Adipocyte (in vitro differentiated cells): Measurements from ENCODE around the gene DCLRE1C.
"Not testable (repeated sequence)": the region's sequence is repeated elsewhere in the genome, so short reads cannot be mapped to it uniquely, and the experiment has no call there.

Experiments used
- DNase-seq: peaks from one replicate; pipeline ENCODE4 v3.0.0-alpha.2; 2015; ENCODE audit warnings: low read depth
- H3K27me3 ChIP-seq: replicated peaks from 2 replicates; pipeline ENCODE4 v1.7.0; 2013; ENCODE audit warnings: mild to moderate bottlenecking, low read length, moderate library complexity; ENCODE audit not compliant: control insufficient read depth, insufficient read depth
- H3K36me3 ChIP-seq: 2 replicates; pipeline ENCODE4 v1.7.0; 2013; ENCODE audit warnings: low read length, mild to moderate bottlenecking, moderate library complexity; ENCODE audit not compliant: control insufficient read depth, insufficient read depth, severe bottlenecking
- H3K4me1 ChIP-seq: 2 replicates; pipeline ENCODE4 v1.7.0; 2013; ENCODE audit warnings: mild to moderate bottlenecking, low read length, moderate library complexity; ENCODE audit not compliant: control insufficient read depth, insufficient read depth
- H3K4me3 ChIP-seq: 2 replicates; pipeline ENCODE4 v1.7.0; 2013; ENCODE audit warnings: mild to moderate bottlenecking, low read length, moderate library complexity
- H3K9ac ChIP-seq: 2 replicates; pipeline ENCODE4 v1.7.0; 2013; ENCODE audit warnings: mild to moderate bottlenecking, low read length, moderate library complexity
- H3K9me3 ChIP-seq: 2 replicates; pipeline ENCODE4 v1.7.0; 2013; ENCODE audit warnings: mild to moderate bottlenecking, low read length, moderate library complexity; ENCODE audit not compliant: control insufficient read depth

The DCLRE1C gene

DNA sequence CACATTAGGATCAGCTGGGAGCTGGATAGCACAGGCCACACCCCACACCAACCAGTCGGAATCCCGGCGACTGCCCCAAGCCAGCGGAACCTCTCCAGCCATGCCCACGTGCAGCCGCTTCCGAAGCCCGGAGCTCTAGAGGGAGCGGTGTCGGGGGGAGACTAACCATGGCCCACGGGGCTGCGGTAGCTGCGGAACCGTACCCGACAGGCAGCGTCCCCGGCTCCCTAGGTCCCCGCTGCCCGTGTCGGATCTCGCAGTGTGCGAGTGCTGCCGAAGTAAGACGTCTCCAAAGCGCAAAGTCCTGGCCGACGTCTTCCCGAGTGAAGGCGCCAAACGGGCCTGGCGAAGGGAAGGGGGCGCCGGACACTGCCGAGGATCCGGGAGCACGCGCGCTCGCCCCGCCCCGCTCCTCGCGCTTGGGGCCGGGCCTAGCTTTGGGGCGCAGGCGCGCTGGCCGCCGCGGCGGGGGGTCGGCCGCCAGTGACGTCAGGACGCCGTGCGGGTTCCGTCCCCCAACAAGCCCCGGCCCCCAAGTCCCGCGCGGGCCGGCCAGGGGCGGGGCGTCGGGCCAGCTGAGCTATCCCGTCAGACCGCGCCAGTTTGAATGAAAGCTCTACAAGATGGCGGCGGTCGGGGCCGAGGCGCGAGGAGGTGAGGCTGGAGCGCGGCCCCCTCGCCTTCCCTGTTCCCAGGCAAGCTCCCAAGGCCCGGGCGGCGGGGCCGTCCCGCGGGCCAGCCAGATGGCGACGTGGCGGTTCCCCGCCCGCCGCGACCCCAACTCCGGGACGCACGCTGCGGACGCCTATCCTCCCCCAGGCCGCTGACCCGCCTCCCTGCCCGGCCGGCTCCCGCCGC lies 75.4 kb downstream of the DCLRE1C start, which contains the start of gene SUV39H2:
Gene SUV39H2, plus strand, starts transcription at position 601 of the 858 bp plus-strand sequence. Its CDS starts 23 bp downstream, at position 624.
- peak within 1 kb of the TSS; percentile 99 for H3K9ac ChIP-seq
- no peaks in the 10 kb centered on the region for H3K36me3 ChIP-seq

DNA sequence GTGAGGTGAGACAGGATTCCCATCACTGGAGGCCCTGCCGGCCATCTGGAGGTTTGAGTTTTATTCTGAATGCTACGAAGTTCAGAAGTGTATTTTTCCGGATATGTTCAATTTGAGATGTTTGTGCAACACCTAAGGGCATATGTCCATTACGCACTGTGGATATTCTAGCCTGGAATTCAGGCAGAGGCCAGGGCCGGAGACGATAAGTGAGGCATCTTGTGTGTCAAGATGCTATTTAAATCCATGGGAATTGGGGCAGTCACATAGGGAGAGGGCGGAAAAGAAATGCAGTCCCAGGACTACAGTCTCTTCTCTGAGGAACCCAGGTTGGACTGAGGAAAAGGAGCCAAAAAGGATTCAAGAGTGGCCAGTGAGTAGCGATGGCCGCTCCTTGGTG lies 77.1 kb downstream of the DCLRE1C start:
- Histone ChIP-seq H3K9ac (peak overlapping the region; percentile 99), H3K36me3 (peaks cover 3% of the 10 kb centered on the region), H3K4me1 (peaks cover 41% of the 10 kb centered on the region), H3K4me3 (peak overlapping the region; percentile 98), H3K9me3 (no peaks in the 10 kb centered on the region), H3K27me3 (no peaks in the 10 kb centered on the region)
- DNase-seq, result no peak

More for the DNA sequence above, 75.4 kb downstream of the DCLRE1C start, which contains the start of gene SUV39H2:
- H3K9me3 ChIP-seq, result no peaks in the 10 kb centered on the region
- peaks cover 33% of the 10 kb centered on the region for H3K4me1 ChIP-seq
- H3K27me3 ChIP-seq, result no peaks in the 10 kb centered on the region
- peak; percentile 98 for DNase-seq
- H3K4me3 ChIP-seq, result peak within 1 kb of the TSS; percentile 98

DNA sequence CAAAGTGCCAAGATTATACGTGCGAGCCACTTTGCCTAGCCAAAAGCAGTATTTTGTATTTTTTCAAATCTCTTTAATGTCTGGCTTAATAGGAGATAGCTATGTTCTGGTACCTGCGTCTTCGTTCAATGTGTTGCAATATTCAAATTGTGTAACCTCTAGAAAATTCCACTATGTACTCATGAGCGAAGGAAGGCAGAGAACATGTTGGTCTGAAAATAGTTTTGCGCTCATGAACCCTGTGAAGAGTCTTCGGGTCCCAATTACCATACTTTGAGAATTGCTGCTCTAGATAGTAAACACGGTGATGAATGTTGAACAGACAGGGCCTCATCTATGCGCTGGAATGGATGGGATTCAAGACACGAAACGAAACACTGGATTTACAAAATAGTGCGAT lies 78.0 kb downstream of the DCLRE1C start:
- no peak overlapping the region for H3K4me3 ChIP-seq
- peaks cover 11% of the 10 kb centered on the region for H3K36me3 ChIP-seq
- H3K9me3 ChIP-seq, result no peaks in the 10 kb centered on the region
- peaks cover 41% of the 10 kb centered on the region for H3K4me1 ChIP-seq
- DNase-seq, result no peak
- no peaks in the 10 kb centered on the region for H3K27me3 ChIP-seq
- H3K9ac ChIP-seq, result no peak overlapping the region

DNA sequence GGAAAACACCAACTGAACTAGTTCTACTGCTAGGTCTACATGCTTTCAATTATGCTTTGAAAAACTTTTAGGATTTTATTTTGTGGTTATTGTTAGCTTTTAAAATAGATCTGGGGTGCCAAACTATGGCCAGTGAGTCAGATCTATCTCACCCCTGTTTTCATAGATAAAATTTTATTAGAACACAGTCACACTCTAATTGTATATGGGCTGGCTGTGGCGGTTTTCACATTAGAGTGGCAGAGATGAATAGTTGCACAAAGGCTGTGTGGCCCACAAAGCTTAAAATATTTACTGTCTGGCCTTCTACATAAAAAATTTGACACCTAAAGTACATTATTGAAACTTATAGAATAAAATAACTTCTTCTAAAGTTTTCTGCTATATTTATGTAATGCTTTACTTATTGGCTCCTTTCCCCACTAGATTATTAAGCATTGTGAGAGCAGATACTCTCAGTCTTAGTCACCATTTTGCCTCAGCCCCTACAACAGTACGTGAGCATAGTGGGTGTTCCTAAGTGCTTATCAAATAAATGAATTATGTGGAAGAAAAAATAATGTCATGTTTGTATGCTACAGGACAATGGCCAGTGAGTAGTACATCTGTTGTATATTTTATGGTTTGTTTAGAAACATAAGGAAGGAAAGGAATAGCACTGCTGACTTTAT lies 80.7 kb downstream of the DCLRE1C start:
- peak; percentile 18 for DNase-seq
- H3K4me3 ChIP-seq, result no peak overlapping the region
- H3K36me3 ChIP-seq, result peaks cover 32% of the 10 kb centered on the region
- peaks cover 33% of the 10 kb centered on the region for H3K4me1 ChIP-seq
- H3K27me3 ChIP-seq, result no peaks in the 10 kb centered on the region
- no peak overlapping the region for H3K9ac ChIP-seq
- H3K9me3 ChIP-seq, result no peaks in the 10 kb centered on the region

DNA sequence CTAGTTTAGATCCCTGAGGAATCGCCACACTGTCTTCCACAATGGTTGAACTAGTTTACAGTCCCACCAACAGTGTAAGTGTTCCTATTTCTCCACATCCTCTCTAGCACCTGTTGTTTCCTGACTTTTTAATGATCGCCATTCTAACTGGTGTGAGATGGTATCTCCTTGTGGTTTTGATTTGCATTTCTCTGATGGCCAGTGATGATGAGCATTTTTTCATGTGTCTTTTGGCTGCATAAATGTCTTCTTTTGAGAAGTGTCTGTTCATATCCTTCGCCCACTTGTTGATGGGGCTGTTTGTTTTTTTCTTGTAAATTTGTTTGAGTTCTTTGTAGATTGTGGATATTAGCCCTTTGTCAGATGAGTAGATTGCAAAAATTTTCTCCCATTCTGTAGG lies 89.0 kb downstream of the DCLRE1C start:
- not testable (repeated sequence) for H3K4me1 ChIP-seq, H3K9me3 ChIP-seq, DNase-seq, H3K27me3 ChIP-seq, H3K4me3 ChIP-seq, H3K9ac ChIP-seq
- H3K36me3 ChIP-seq, result peaks cover 38% of the 10 kb centered on the region

DNA sequence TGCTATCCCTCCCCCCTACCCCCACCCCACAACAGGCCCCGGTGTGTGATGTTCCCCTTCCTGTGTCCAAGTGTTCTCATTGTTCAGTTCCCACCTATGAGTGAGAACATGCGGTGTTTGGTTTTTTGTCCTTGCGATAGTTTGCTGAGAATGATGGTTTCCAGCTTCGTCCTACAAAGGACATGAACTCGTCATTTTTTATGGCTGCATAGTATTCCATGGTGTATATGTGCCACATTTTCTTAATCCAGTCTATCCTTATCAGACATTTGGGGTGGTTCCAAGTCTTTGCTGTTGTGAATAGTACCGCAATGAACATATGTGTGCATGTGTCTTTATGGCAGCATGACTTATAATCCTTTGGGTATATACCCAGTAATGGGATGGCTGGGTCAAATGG lies 89.4 kb downstream of the DCLRE1C start:
- H3K36me3 ChIP-seq, result peaks cover 36% of the 10 kb centered on the region
- not testable (repeated sequence) for H3K9me3 ChIP-seq, H3K27me3 ChIP-seq, H3K4me1 ChIP-seq, DNase-seq, H3K4me3 ChIP-seq, H3K9ac ChIP-seq

DNA sequence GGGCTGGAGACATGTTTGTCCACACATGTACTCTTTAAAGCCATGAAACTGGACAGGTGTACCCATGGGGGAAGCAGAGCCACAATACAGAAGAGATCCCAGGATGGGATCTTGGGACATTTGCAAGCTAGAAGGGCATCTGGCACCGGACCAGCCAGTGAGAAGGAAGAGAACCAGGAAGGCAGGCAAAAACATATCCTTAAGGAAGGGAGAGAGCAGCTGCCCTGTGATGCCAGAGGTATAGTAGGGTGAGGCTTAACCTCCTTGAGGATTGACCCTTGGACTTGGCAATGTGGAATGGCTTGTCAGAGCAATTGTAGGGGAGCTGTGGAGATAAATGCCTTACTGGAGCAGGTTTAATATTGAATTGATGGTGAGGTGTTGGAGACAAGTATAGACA lies 93.1 kb downstream of the DCLRE1C start:
- Histone ChIP-seq H3K9me3 (no peaks in the 10 kb centered on the region), H3K9ac (no peak overlapping the region), H3K27me3 (no peaks in the 10 kb centered on the region), H3K36me3 (peaks cover 41% of the 10 kb centered on the region), H3K4me1 (peaks cover 10% of the 10 kb centered on the region), H3K4me3 (no peak overlapping the region)
- DNase-seq, result no peak

DNA sequence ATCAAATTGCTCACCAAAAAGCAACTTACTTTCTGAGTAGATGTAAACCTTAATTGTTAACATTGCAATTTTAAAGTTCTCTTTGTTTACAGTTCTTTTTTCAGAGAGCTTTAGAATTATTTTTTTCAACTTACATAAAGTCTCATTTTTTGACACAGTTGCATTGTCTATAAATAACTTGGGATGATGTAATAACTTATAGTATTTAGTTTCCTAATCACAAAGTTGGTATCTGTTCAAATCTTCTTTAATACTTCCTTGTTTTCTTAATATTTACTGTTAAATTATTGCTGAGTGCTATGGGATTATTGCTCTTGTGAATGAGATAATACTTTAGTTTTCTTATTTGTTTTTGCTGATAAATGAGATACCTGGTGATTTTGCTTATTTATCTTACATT lies 94.1 kb downstream of the DCLRE1C start:
- H3K36me3 ChIP-seq, result peaks cover 46% of the 10 kb centered on the region
- no peak overlapping the region for H3K4me3 ChIP-seq
- peak; percentile 54 for DNase-seq
- no peak overlapping the region for H3K9ac ChIP-seq
- H3K27me3 ChIP-seq, result no peaks in the 10 kb centered on the region
- H3K9me3 ChIP-seq, result no peaks in the 10 kb centered on the region
- peaks cover 10% of the 10 kb centered on the region for H3K4me1 ChIP-seq

DNA sequence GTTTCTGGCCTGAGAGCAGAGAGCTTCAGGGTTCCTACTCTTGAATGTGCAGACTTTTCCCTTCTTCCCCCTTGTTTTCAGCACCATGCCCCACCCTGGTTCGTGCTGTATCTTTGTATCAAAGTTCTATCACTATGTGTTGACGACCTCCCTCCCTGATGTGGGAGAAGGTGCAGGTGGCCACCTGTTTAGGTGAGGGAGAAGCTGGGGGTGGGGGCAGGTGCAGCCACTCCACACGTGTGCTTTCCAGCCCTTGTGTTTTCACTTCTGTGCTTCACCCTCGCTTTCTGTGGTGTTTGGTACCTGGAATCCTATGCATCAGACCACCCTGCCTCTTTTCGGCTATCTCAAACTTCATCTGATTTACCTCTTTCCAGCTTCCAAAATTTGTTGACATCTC lies 94.9 kb downstream of the DCLRE1C start:
- Histone ChIP-seq H3K9ac (no peak overlapping the region), H3K9me3 (no peaks in the 10 kb centered on the region), H3K4me3 (no peak overlapping the region), H3K4me1 (peaks cover 10% of the 10 kb centered on the region), H3K27me3 (no peaks in the 10 kb centered on the region), H3K36me3 (peaks cover 52% of the 10 kb centered on the region)
- DNase-seq, result no peak

DNA sequence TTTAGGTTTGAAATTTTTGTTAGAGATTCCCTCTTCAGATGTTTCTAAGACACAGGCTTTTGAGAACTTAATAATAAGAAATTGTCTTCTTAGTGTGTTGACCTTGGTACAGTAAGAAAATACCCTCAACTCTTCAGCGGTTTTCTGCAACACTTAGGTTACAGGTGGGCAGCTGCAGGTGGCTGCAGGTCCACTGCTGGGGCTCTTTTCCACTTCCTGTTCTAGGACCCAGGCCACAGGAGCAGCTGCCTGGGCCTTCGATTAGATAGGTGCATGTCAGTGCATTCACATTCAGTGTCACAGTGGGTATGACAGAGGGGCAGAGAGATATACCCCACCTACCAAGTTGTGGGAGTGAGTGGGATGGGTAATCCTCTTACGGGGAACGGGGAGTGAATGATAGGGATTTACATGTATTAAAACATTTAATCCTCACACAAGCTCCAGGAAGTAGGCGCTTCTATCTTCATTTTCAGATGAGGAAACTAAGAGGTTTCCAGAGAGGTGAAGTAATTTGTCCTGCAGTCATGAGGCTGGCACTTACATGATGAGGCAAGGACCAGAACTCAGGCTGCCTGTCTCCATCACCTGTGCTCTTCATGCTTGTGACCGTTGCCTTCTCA lies 95.4 kb downstream of the DCLRE1C start:
- Histone ChIP-seq H3K9ac (no peak overlapping the region), H3K36me3 (peaks cover 55% of the 10 kb centered on the region), H3K4me1 (peaks cover 10% of the 10 kb centered on the region), H3K4me3 (no peak overlapping the region), H3K27me3 (no peaks in the 10 kb centered on the region), H3K9me3 (no peaks in the 10 kb centered on the region)
- DNase-seq, result no peak

DNA sequence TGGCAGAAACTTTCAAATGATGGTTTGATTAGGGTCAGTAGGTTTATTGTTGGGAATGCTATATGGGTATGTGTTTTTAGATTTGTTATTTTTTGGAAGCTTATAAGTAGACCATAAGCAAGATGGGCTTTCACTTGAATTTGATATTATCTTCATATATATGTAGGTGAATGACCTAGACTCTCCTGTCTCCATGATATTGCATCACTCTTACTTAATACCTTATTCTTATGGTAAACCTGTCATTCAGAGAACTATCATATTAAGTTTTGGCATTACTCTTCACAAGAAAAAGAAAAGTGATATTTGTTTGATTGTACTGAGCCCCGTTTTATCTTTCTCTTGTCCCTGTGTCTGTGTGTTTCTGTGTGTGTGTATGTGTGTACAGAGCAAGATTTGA lies 98.4 kb downstream of the DCLRE1C start:
- Histone ChIP-seq H3K4me1 (peaks cover 10% of the 10 kb centered on the region), H3K4me3 (no peak overlapping the region), H3K9me3 (no peaks in the 10 kb centered on the region), H3K9ac (no peak overlapping the region), H3K36me3 (peaks cover 65% of the 10 kb centered on the region), H3K27me3 (no peaks in the 10 kb centered on the region)
- no peak for DNase-seq
